OCI-M1 (cell line): ENCODE data around the gene PLEKHG1.
A peak's percentile ranks its signal among the peaks of the same experiment; 100 is the strongest.

Source experiments
- DNase-seq: peaks from one replicate; lab custom pipeline; 2025; lab: John Stamatoyannopoulos, UW

PLEKHG1 gene

GRCh38 chr6:150599199-150600009 lies at the start of gene PLEKHG1:
PLEKHG1 (plus strand) TSS chr6:150599885; CDS start chr6:150733682, 133,797 bp downstream.
- peak; percentile 74 for DNase-seq

- DNase-seq = no peak
Measured at GRCh38 chr6:150550244-150550643, 49.4 kb upstream of the PLEKHG1 start.

GRCh38 chr6:150557043-150557599 lies 42.6 kb upstream of the PLEKHG1 start:
- DNase-seq = no peak

GRCh38 chr6:150560004-150560883 lies 39.4 kb upstream of the PLEKHG1 start:
- peak; percentile 90 for DNase-seq

GRCh38 chr6:150560884-150561219 lies 38.8 kb upstream of the PLEKHG1 start:
- no peak for DNase-seq

- no peak for DNase-seq
Measured at GRCh38 chr6:150565945-150566344, 33.7 kb upstream of the PLEKHG1 start.

- DNase-seq = no peak
Measured at GRCh38 chr6:150566486-150566885, 33.2 kb upstream of the PLEKHG1 start.

- no peak for DNase-seq
Measured at GRCh38 chr6:150567380-150567779, 32.3 kb upstream of the PLEKHG1 start.

- DNase-seq = no peak
Measured at GRCh38 chr6:150567823-150568383, 31.8 kb upstream of the PLEKHG1 start.

- DNase-seq = no peak
Measured at GRCh38 chr6:150568560-150568959, 31.1 kb upstream of the PLEKHG1 start.

GRCh38 chr6:150569161-150569560 lies 30.5 kb upstream of the PLEKHG1 start:
- DNase-seq = no peak

- DNase-seq = no peak
Measured at GRCh38 chr6:150573041-150573681, 26.5 kb upstream of the PLEKHG1 start.

- DNase-seq = no peak
Measured at GRCh38 chr6:150575836-150576235, 23.8 kb upstream of the PLEKHG1 start.

- DNase-seq = no peak
Measured at GRCh38 chr6:150576651-150577226, 22.9 kb upstream of the PLEKHG1 start.

- no peak for DNase-seq
Measured at GRCh38 chr6:150579611-150580010, 20.1 kb upstream of the PLEKHG1 start.

GRCh38 chr6:150580489-150580888 lies 19.2 kb upstream of the PLEKHG1 start:
- DNase-seq = no peak

GRCh38 chr6:150584065-150584464 lies 15.6 kb upstream of the PLEKHG1 start:
- DNase-seq = no peak

GRCh38 chr6:150584596-150584995 lies 15.1 kb upstream of the PLEKHG1 start:
- no peak for DNase-seq

GRCh38 chr6:150586850-150587359 lies 12.8 kb upstream of the PLEKHG1 start:
- no peak for DNase-seq

- DNase-seq = no peak
Measured at GRCh38 chr6:150587637-150588036, 12.0 kb upstream of the PLEKHG1 start.

GRCh38 chr6:150588888-150589499 lies 10.7 kb upstream of the PLEKHG1 start:
- no peak for DNase-seq
